22Rv1 (cell line): ENCODE measurements around the gene CYB561D1.

Source experiments
- H3K27ac ChIP-seq: fragments of 450-650 bp; 2 replicates; pipeline ENCODE4 v1.5.1; 2017
- CTCF ChIP-seq: fragments of 450-650 bp; IDR thresholded peaks from 2 replicates; pipeline ENCODE4 v1.5.1; 2017; ENCODE audit warnings: mild to moderate bottlenecking
- ZFX ChIP-seq: fragments of 450-650 bp; IDR thresholded peaks from 2 replicates; pipeline ENCODE4 v1.6.1; 2017; ENCODE audit warnings: antibody characterized with exemption, borderline replicate concordance

Gene CYB561D1

GRCh38 chr1:109487261-109487660 lies 6.6 kb upstream of the CYB561D1 start:
- H3K27ac ChIP-seq, result no peak overlapping the region
- TF ChIP-seq ZFX (no peak), CTCF (no peak)

- H3K27ac ChIP-seq, result no peak overlapping the region
- TF ChIP-seq ZFX (no peak), CTCF (no peak)
Observed at GRCh38 chr1:109488201-109488600, 5.7 kb upstream of the CYB561D1 start.

- TF ChIP-seq CTCF, result no peak
- TF ChIP-seq ZFX, result no peak
- H3K27ac ChIP-seq, result no peak overlapping the region
Observed at GRCh38 chr1:109488696-109489095, 5.2 kb upstream of the CYB561D1 start.

GRCh38 chr1:109490029-109490933 lies 3.6 kb upstream of the CYB561D1 start:
- H3K27ac ChIP-seq, result no peak overlapping the region
- no peak for TF ChIP-seq ZFX
- TF ChIP-seq CTCF, result peak; percentile 83

GRCh38 chr1:109490934-109491302 lies 3.0 kb upstream of the CYB561D1 start:
- no peak for TF ChIP-seq ZFX
- peak; percentile 44 for TF ChIP-seq CTCF
- no peak overlapping the region for H3K27ac ChIP-seq

- H3K27ac ChIP-seq, result no peak overlapping the region
- TF ChIP-seq ZFX (no peak), CTCF (no peak)
Observed at GRCh38 chr1:109491372-109491771, 2.5 kb upstream of the CYB561D1 start.

- TF ChIP-seq ZFX (no peak), CTCF (no peak)
- H3K27ac ChIP-seq, result no peak overlapping the region
Observed at GRCh38 chr1:109492779-109493178, 1.1 kb upstream of the CYB561D1 start.
